HEK293 (cell line): ENCODE results near the gene SERAC1.

Source experiments
- BCL11A ChIP-seq: fragments of 450-650 bp; formaldehyde crosslinking; IDR thresholded peaks from 2 replicates; pipeline ENCODE4 v1.5.1; 2016; ENCODE audit warnings: low read depth, missing biosample characterization, missing genetic modification characterization
- KLF1 ChIP-seq: fragments of 450-650 bp; formaldehyde crosslinking; IDR thresholded peaks from 2 replicates; pipeline ENCODE4 v1.5.1; 2016; ENCODE audit warnings: missing biosample characterization, missing genetic modification characterization
- OVOL3 ChIP-seq: fragments of 450-650 bp; formaldehyde crosslinking; IDR thresholded peaks from 2 replicates; pipeline ENCODE4 v1.5.1; 2016; ENCODE audit warnings: missing biosample characterization, missing genetic modification characterization
- TRIM28 ChIP-seq: IDR thresholded peaks from 2 replicates; pipeline ENCODE4 v1.6.1; 2011; ENCODE audit warnings: low read length, control low read depth, borderline replicate concordance
- ZNF184 ChIP-seq: fragments of 450-650 bp; IDR thresholded peaks from 2 replicates; pipeline ENCODE4 v1.5.1; 2018; ENCODE audit warnings: missing biosample characterization, mild to moderate bottlenecking, missing genetic modification characterization
- ZNF335 ChIP-seq: fragments of 450-650 bp; formaldehyde crosslinking; conservative IDR thresholded peaks from 2 replicates; pipeline ENCODE4 v1.5.1; 2016; ENCODE audit warnings: missing biosample characterization, missing genetic modification characterization
- ZNF501 ChIP-seq: fragments of 450-650 bp; formaldehyde crosslinking; IDR thresholded peaks from 2 replicates; pipeline ENCODE4 v1.5.1; 2016; ENCODE audit warnings: missing biosample characterization, missing genetic modification characterization
- ZNF549 ChIP-seq: fragments of 450-650 bp; IDR thresholded peaks from 2 replicates; pipeline ENCODE4 v1.5.1; 2018; ENCODE audit warnings: missing biosample characterization, missing genetic modification characterization, mild to moderate bottlenecking, inconsistent platforms, moderate library complexity
- ZNF558 ChIP-seq: fragments of 450-650 bp; formaldehyde crosslinking; IDR thresholded peaks from 2 replicates; pipeline ENCODE4 v1.5.1; 2016; ENCODE audit warnings: missing biosample characterization, missing genetic modification characterization
- ZSCAN30 ChIP-seq: fragments of 450-650 bp; IDR thresholded peaks from 2 replicates; pipeline ENCODE4 v1.5.1; 2018; ENCODE audit warnings: missing biosample characterization, mild to moderate bottlenecking, missing genetic modification characterization, moderate library complexity
- TF ChIP-seq, protein P1 (sequence below): fragments of 450-650 bp; formaldehyde crosslinking; IDR thresholded peaks from 2 replicates; pipeline ENCODE4 v1.5.1; 2016; ENCODE audit warnings: missing biosample characterization, missing genetic modification characterization
- TF ChIP-seq, protein P2 (sequence below): fragments of 450-650 bp; formaldehyde crosslinking; IDR thresholded peaks from 2 replicates; pipeline ENCODE4 v1.5.1; 2016; ENCODE audit warnings: missing biosample characterization, missing genetic modification characterization
- TF ChIP-seq, protein P3 (sequence below): fragments of 450-650 bp; formaldehyde crosslinking; IDR thresholded peaks from 2 replicates; pipeline ENCODE4 v1.5.1; 2016; ENCODE audit warnings: missing biosample characterization, missing genetic modification characterization
- TF ChIP-seq, protein P4 (sequence below): fragments of 450-650 bp; IDR thresholded peaks from 2 replicates; pipeline ENCODE4 v1.5.1; 2018; ENCODE audit warnings: missing biosample characterization, mild to moderate bottlenecking, missing genetic modification characterization

DNA sequence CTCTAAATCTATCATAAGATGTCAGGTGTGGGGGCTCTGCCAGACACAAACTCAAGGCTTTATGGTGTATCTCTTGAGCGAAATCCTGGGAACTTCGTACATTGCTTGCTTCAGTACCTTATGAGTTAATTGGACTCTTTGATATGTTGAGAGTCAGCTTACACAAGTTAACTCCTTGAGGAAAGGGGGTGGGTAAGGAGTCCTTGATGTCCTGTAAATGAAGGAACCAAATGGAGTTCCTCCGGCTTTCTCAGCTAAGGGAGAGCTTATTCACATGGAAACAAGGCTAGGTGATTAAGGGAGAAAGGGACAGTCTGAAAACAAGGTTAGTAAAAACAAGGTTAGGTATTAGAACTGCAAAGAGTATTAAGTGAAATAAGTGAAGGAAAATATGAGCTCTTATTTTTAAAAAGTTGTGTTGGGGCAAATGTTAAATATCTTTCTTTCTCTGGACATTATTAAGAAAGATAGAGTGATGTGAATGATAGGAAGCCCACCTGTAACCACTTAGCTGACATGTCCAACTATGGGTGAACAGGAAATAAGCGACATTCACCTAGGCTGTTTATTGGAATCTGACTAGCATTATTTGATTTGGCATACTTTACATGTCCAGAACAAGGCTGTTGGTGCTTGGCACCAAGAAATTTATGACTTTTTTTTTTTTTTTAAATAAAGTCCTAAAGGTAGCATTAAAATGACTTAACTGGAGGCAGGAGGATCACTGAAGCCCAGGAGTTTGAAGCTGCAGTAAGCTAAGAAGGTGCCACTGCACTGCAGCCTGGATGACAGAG, 26.6 kb upstream of the SERAC1 start:
- TF ChIP-seq ZNF184 (tag by site-specific recombination), result no peak
- no peak for TF ChIP-seq ZSCAN30 (tag by site-specific recombination)
- TF ChIP-seq, protein P1, sequence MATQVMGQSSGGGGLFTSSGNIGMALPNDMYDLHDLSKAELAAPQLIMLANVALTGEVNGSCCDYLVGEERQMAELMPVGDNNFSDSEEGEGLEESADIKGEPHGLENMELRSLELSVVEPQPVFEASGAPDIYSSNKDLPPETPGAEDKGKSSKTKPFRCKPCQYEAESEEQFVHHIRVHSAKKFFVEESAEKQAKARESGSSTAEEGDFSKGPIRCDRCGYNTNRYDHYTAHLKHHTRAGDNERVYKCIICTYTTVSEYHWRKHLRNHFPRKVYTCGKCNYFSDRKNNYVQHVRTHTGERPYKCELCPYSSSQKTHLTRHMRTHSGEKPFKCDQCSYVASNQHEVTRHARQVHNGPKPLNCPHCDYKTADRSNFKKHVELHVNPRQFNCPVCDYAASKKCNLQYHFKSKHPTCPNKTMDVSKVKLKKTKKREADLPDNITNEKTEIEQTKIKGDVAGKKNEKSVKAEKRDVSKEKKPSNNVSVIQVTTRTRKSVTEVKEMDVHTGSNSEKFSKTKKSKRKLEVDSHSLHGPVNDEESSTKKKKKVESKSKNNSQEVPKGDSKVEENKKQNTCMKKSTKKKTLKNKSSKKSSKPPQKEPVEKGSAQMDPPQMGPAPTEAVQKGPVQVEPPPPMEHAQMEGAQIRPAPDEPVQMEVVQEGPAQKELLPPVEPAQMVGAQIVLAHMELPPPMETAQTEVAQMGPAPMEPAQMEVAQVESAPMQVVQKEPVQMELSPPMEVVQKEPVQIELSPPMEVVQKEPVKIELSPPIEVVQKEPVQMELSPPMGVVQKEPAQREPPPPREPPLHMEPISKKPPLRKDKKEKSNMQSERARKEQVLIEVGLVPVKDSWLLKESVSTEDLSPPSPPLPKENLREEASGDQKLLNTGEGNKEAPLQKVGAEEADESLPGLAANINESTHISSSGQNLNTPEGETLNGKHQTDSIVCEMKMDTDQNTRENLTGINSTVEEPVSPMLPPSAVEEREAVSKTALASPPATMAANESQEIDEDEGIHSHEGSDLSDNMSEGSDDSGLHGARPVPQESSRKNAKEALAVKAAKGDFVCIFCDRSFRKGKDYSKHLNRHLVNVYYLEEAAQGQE, result no peak
- TF ChIP-seq ZNF549 (tag by site-specific recombination), result no peak
- TF ChIP-seq, protein P2, sequence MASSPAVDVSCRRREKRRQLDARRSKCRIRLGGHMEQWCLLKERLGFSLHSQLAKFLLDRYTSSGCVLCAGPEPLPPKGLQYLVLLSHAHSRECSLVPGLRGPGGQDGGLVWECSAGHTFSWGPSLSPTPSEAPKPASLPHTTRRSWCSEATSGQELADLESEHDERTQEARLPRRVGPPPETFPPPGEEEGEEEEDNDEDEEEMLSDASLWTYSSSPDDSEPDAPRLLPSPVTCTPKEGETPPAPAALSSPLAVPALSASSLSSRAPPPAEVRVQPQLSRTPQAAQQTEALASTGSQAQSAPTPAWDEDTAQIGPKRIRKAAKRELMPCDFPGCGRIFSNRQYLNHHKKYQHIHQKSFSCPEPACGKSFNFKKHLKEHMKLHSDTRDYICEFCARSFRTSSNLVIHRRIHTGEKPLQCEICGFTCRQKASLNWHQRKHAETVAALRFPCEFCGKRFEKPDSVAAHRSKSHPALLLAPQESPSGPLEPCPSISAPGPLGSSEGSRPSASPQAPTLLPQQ (tag by site-specific recombination), result no peak
- TF ChIP-seq, protein P3, sequence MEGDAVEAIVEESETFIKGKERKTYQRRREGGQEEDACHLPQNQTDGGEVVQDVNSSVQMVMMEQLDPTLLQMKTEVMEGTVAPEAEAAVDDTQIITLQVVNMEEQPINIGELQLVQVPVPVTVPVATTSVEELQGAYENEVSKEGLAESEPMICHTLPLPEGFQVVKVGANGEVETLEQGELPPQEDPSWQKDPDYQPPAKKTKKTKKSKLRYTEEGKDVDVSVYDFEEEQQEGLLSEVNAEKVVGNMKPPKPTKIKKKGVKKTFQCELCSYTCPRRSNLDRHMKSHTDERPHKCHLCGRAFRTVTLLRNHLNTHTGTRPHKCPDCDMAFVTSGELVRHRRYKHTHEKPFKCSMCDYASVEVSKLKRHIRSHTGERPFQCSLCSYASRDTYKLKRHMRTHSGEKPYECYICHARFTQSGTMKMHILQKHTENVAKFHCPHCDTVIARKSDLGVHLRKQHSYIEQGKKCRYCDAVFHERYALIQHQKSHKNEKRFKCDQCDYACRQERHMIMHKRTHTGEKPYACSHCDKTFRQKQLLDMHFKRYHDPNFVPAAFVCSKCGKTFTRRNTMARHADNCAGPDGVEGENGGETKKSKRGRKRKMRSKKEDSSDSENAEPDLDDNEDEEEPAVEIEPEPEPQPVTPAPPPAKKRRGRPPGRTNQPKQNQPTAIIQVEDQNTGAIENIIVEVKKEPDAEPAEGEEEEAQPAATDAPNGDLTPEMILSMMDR, result no peak
- TF ChIP-seq, protein P4, sequence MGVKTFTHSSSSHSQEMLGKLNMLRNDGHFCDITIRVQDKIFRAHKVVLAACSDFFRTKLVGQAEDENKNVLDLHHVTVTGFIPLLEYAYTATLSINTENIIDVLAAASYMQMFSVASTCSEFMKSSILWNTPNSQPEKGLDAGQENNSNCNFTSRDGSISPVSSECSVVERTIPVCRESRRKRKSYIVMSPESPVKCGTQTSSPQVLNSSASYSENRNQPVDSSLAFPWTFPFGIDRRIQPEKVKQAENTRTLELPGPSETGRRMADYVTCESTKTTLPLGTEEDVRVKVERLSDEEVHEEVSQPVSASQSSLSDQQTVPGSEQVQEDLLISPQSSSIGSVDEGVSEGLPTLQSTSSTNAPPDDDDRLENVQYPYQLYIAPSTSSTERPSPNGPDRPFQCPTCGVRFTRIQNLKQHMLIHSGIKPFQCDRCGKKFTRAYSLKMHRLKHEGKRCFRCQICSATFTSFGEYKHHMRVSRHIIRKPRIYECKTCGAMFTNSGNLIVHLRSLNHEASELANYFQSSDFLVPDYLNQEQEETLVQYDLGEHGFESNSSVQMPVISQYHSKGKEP (tag by site-specific recombination), result no peak
- no peak for TF ChIP-seq KLF1 (tag by site-specific recombination)
- no peak for TF ChIP-seq BCL11A (tag by site-specific recombination)
- no peak for TF ChIP-seq ZNF558 (tag by site-specific recombination)
- no peak for TF ChIP-seq OVOL3 (tag by site-specific recombination)
- TF ChIP-seq ZNF501, result no peak
- no peak for TF ChIP-seq ZNF335 (tag by site-specific recombination)
- TF ChIP-seq TRIM28, result no peak
